ENCODE measurements around the gene RUSF1. TPM values are rescaled to one million over a fixed set of nuclear protein-coding genes. Genes with fewer than 3 reads are reported as not detected.

RUSF1 gene
- total RNA-seq, 4 donors from 2014 or later, result 65.2 to 124 (median 110) TPM

GRCh38 chr16:31474173-31474714 lies 33.9 kb downstream of the RUSF1 start:
- DNase-seq, result no peak
- Histone ChIP-seq H3K4me3 (no peak overlapping the region), H3K36me3 (peaks cover 0 to 4% (median 0%) of the 10 kb centered on the region in 3 donors), H3K9me3 (no peaks in the 10 kb centered on the region), H3K27ac (no peak overlapping the region), H3K4me1 (peaks cover 0 to 62% (median 13%) of the 10 kb centered on the region in 4 donors), H3K27me3 (no peaks in the 10 kb centered on the region)
- no peak for TF ChIP-seq CTCF (IDR thresholded peaks at IDR 0.05)
- TF ChIP-seq POLR2A (IDR thresholded peaks at IDR 0.05), result no peak

DNA sequence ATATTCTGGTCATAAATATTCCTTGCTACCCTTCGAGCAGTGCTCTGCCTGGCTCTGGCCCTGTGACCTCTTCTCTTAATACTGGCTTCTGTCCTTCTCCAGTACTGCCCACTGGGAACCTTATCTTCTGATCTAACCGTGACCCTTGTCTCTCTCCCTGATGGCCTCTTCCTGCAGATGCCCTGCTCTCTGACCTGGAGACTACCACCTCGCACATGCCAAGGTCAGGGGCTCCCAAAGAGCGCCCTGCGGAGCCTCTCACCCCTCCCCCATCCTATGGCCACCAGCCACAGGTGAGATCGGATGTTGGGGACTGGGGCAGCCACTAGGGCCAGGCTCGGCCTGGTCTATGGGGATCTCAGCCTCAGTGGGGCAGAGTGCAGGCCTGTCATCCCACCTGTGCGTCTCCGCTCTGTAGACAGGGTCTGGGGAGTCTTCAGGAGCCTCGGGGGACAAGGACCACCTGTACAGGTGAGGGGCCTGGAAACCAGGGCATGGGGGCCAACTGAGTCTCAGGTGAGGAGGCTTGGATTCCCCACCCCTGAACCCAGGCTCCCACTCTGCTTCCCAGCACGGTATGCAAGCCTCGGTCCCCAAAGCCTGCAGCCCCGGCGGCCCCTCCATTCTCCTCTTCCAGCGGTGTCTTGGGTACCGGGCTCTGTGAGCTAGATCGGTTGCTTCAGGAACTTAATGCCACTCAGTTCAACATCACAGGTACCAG lies 34.8 kb downstream of the RUSF1 start:
- no peaks in the 10 kb centered on the region for H3K9me3 ChIP-seq
- DNase-seq, result no peak
- H3K4me1 ChIP-seq, result peaks cover 0 to 56% (median 13%) of the 10 kb centered on the region in 4 donors
- TF ChIP-seq CTCF (IDR thresholded peaks at IDR 0.05) (no peak), POLR2A (IDR thresholded peaks at IDR 0.05) (no peak)
- H3K27ac ChIP-seq, result peak overlapping the region in 2 of 4 donors; percentile 83 to 89
- peak overlapping the region in 1 of 4 donors; percentile 66 for H3K4me3 ChIP-seq
- H3K27me3 ChIP-seq, result no peaks in the 10 kb centered on the region
- H3K36me3 ChIP-seq, result peaks cover 0 to 4% (median 0%) of the 10 kb centered on the region in 3 donors

DNA sequence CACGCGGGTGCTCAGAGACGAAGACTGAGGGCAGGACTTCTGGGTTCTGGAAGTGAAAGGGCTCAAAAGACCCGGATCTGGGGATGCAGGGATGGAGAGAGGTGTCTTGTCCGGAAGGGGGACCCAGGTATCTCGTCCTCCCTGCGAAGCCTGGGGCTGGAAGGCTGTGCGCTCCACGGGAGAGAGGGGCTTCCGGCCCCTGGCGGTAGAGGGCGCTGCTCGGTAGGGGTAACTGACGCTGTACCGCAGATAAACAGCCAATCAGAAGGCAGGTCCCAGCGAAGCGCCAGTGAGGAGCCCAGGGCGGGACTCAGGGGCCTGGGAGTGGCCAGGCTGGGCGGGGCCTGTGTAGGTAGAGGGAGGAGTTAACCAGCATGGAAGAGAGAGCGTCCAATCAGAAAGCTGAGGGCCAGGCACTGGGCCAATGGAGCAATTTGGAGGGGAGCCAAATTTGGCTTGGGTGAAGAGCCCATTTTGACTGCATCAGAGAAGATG lies 35.4 kb downstream of the RUSF1 start:
- Histone ChIP-seq H3K27ac (peak overlapping the region; percentile 50 to 89 (median 77)), H3K36me3 (peaks cover 0 to 4% (median 0%) of the 10 kb centered on the region in 3 donors), H3K4me3 (peak overlapping the region; percentile 37 to 66 (median 52)), H3K4me1 (peaks cover 0 to 51% (median 13%) of the 10 kb centered on the region in 4 donors), H3K9me3 (no peaks in the 10 kb centered on the region), H3K27me3 (no peaks in the 10 kb centered on the region)
- peak; percentile 41 to 88 (median 86) for DNase-seq
- TF ChIP-seq CTCF (IDR thresholded peaks at IDR 0.05) (peak in 5 of 6 experiments; percentile 26 to 67 (median 62)), POLR2A (IDR thresholded peaks at IDR 0.05) (no peak)

DNA sequence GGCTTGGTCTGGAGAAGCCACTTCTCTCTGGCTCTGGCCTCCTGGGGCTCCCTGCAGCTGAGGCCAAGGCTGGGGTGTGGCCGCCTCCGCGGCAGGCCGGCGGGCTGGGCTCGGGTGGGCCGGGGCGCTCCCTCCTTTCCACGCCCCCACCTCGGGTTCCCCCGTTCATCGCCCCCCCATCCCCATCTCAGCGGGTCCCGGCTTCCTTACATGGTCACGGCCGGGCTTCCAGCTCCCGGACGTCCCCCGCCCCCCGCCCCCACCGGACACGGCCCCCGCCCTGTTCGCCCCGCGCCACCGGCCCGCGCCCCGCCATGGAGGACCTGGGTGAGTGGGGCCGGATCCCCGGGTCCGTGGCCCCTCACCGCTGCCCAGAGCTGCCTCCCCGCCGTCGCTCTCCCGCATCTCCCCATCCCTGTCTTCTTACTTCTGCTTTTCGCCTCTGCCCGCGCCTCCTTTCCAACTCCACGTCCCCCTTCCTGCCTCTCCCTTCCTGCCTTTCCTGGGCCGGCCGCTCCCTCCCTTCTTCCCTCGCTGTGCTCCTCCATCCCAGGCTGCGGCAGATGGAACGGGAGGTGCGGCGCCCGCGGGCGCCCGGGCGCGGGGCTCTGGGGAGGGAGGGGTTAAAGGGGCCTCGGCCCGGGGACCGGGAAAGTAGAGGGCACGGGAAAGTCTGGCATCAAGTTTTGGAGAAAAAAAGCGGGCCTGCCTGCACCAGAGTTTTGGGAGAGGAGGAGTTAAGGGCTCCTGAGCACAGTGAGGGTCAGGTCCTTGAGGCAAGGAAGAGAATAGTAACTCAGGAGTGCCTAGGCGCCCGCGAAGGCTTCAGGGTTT lies 36.1 kb downstream of the RUSF1 start, which contains the start of gene TGFB1I1:
Gene TGFB1I1, plus strand, starts transcription at position 278 of the 834 bp plus-strand sequence. Its CDS starts 37 bp downstream, at position 315.
- H3K9me3 ChIP-seq, result no peaks in the 10 kb centered on the region
- H3K4me3 ChIP-seq, result peak within 1 kb of the TSS; percentile 37 to 66 (median 52)
- peaks cover 0 to 4% (median 0%) of the 10 kb centered on the region in 3 donors for H3K36me3 ChIP-seq
- no peaks in the 10 kb centered on the region for H3K27me3 ChIP-seq
- peak within 1 kb of the TSS; percentile 50 to 89 (median 77) for H3K27ac ChIP-seq
- H3K4me1 ChIP-seq, result peaks cover 0 to 46% (median 14%) of the 10 kb centered on the region in 4 donors
- TF ChIP-seq POLR2A (IDR thresholded peaks at IDR 0.05) (no peak), CTCF (IDR thresholded peaks at IDR 0.05) (no peak)
- peak in 2 of 3 donors; percentile 61 to 62 for DNase-seq

- TF ChIP-seq POLR2A (IDR thresholded peaks at IDR 0.05), result no peak
- no peak for TF ChIP-seq CTCF (IDR thresholded peaks at IDR 0.05)
- Histone ChIP-seq H3K27me3 (no peaks in the 10 kb centered on the region), H3K27ac (peak overlapping the region; percentile 50 to 89 (median 77)), H3K36me3 (peaks cover 0 to 6% (median 0%) of the 10 kb centered on the region in 3 donors), H3K4me1 (peaks cover 0 to 45% (median 14%) of the 10 kb centered on the region in 4 donors), H3K4me3 (peak overlapping the region; percentile 37 to 66 (median 52)), H3K9me3 (no peaks in the 10 kb centered on the region)
- no peak for DNase-seq
These were observed 36.8 kb downstream of the RUSF1 start for GRCh38 chr16:31471241-31471874.
